Measurements from ENCODE around the gene LIN28A.

GRCh38 chr1:26403656-26404055 lies 7.0 kb upstream of the LIN28A start:
- TF ChIP-seq, protein P1, sequence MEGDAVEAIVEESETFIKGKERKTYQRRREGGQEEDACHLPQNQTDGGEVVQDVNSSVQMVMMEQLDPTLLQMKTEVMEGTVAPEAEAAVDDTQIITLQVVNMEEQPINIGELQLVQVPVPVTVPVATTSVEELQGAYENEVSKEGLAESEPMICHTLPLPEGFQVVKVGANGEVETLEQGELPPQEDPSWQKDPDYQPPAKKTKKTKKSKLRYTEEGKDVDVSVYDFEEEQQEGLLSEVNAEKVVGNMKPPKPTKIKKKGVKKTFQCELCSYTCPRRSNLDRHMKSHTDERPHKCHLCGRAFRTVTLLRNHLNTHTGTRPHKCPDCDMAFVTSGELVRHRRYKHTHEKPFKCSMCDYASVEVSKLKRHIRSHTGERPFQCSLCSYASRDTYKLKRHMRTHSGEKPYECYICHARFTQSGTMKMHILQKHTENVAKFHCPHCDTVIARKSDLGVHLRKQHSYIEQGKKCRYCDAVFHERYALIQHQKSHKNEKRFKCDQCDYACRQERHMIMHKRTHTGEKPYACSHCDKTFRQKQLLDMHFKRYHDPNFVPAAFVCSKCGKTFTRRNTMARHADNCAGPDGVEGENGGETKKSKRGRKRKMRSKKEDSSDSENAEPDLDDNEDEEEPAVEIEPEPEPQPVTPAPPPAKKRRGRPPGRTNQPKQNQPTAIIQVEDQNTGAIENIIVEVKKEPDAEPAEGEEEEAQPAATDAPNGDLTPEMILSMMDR (IDR thresholded peaks at IDR 0.05; ENCODE audit: poor library complexity, severe bottlenecking) = no peak
- TF ChIP-seq EZH2 (IDR thresholded peaks at IDR 0.05; ENCODE audit: borderline replicate concordance, insufficient read depth, low read length, poor library complexity, severe bottlenecking) (no peak), POLR2AphosphoS5 (IDR thresholded peaks at IDR 0.05) (no peak), MXI1 (conservative IDR thresholded peaks at IDR 0.05; ENCODE audit: poor library complexity, severe bottlenecking) (no peak), TAF1 (IDR thresholded peaks at IDR 0.05; ENCODE audit: low read depth) (no peak), EP300 (conservative IDR thresholded peaks at IDR 0.05; ENCODE audit: poor library complexity, severe bottlenecking) (no peak), SMC3 (conservative IDR thresholded peaks at IDR 0.05; ENCODE audit: poor library complexity) (no peak)
